HG03342 (cell line): ENCODE data around the gene ANK2.

Experiments
- ATAC-seq: cut with Tn5 transposase; IDR thresholded peaks from one replicate; pipeline ENCODE4 v1.9.1; 2021; ENCODE audit warnings: mild to moderate bottlenecking, moderate library complexity; ENCODE audit not compliant: unreplicated experiment

Gene ANK2

GRCh38 chr4:113049421-113050370, at the start of gene ANK2:
TSS of gene ANK2 (plus strand) at chr4:113049653. CDS start at chr4:113049729, 76 bp downstream.
- ATAC-seq, result no peak

GRCh38 chr4:113003841-113004240, 45.6 kb upstream of the ANK2 start:
- ATAC-seq, result no peak

- ATAC-seq, result no peak
These were observed 44.8 kb upstream of the ANK2 start for GRCh38 chr4:113004655-113005054.

GRCh38 chr4:113006632-113007031, 42.8 kb upstream of the ANK2 start:
- ATAC-seq, result no peak

- no peak for ATAC-seq
These were observed 42.3 kb upstream of the ANK2 start for GRCh38 chr4:113007151-113007550.

- ATAC-seq, result no peak
These were observed 41.3 kb upstream of the ANK2 start for GRCh38 chr4:113008135-113008534.

GRCh38 chr4:113008716-113009115, 40.7 kb upstream of the ANK2 start:
- ATAC-seq, result no peak

GRCh38 chr4:113009461-113009860, 40.0 kb upstream of the ANK2 start:
- no peak for ATAC-seq

GRCh38 chr4:113012122-113012725, 37.2 kb upstream of the ANK2 start:
- no peak for ATAC-seq

- no peak for ATAC-seq
These were observed 36.7 kb upstream of the ANK2 start for GRCh38 chr4:113012786-113013185.

GRCh38 chr4:113013751-113014150, 35.7 kb upstream of the ANK2 start:
- ATAC-seq, result no peak

GRCh38 chr4:113016377-113016776, 33.1 kb upstream of the ANK2 start:
- ATAC-seq, result no peak

GRCh38 chr4:113020966-113021365, 28.5 kb upstream of the ANK2 start:
- ATAC-seq, result no peak

- ATAC-seq, result no peak
These were observed 25.1 kb upstream of the ANK2 start for GRCh38 chr4:113024388-113024787.

GRCh38 chr4:113025416-113025815, 24.0 kb upstream of the ANK2 start:
- ATAC-seq, result no peak

GRCh38 chr4:113026556-113026955, 22.9 kb upstream of the ANK2 start:
- ATAC-seq, result no peak

GRCh38 chr4:113028074-113028473, 21.4 kb upstream of the ANK2 start:
- no peak for ATAC-seq

- no peak for ATAC-seq
These were observed 18.2 kb upstream of the ANK2 start for GRCh38 chr4:113031212-113031611.

- peak; percentile 59 for ATAC-seq
These were observed 8.7 kb upstream of the ANK2 start for GRCh38 chr4:113040793-113041192.

- ATAC-seq, result no peak
These were observed 7.0 kb upstream of the ANK2 start for GRCh38 chr4:113042502-113042901.

GRCh38 chr4:113043591-113043990, 5.9 kb upstream of the ANK2 start:
- no peak for ATAC-seq

GRCh38 chr4:113050371-113050755, 910 bp downstream of the ANK2 start:
- no peak for ATAC-seq
